K562 (cell line): ENCODE measurements around the gene HDAC2. TPM values are rescaled to one million over a fixed set of nuclear protein-coding genes. Genes with fewer than 3 reads are reported as not detected.
"Not testable (repeated sequence)": the region's sequence is repeated elsewhere in the genome, so short reads cannot be mapped to it uniquely, and the experiment has no call there.

ENCODE experiments used
- ATAC-seq: fragments of 200-7000 bp; cut with Tn5 transposase; 3 replicates; pipeline ENCODE4 v1.9.1; 2020; ENCODE audit warnings: moderate library complexity
- BruUV-seq: library from RNA; stranded (reverse); fragments of 400-500 nt; replicated peaks from 2 replicates; lab custom pipeline; 2021; lab: Mats Ljungman, UMichigan
- CTCF ChIA-PET: fragments of 300-600 bp; formaldehyde crosslinking; extraction: SDS; loops from one replicate; lab custom pipeline; 2021; ENCODE audit warnings: low intra/inter-chr PET ratio; lab: Yijun Ruan, JAX
- POLR2A ChIA-PET: fragments of 300-600, 350-650 bp; sonication (Branson Sonifier 250); formaldehyde crosslinking; extraction: SDS; loops from one replicate; lab custom pipeline; 2021; ENCODE audit warnings: antibody characterized with exemption, inconsistent platforms; lab: Yijun Ruan, JAX
- DNase-seq, 4 experiments: peaks; one replicate each; pipeline versions ENCODE4 v3.0.0 to v3.0.0-alpha.2; 2011 to 2018; ENCODE audit warnings: low spot score in 3 of 4, mixed read lengths in 3 of 4; ENCODE audit errors: extremely low read depth in 1 of 4
- FAIRE-seq: peaks from 2 replicates; lab custom pipeline; 2011; peaks lifted over from hg19 to GRCh38; lab: Jason Lieb, UNC
- H2AFZ ChIP-seq: 2 replicates; pipeline ENCODE4 v1.6.0; 2011; ENCODE audit warnings: low read depth, low read length, control low read depth, inconsistent platforms
- H3K27ac ChIP-seq: fragments of 200-600 bp; 3 replicates; pipeline ENCODE4 v1.8.0; 2011; ENCODE audit warnings: low read depth, mild to moderate bottlenecking, control low read depth, inconsistent platforms, low read length, moderate library complexity, mixed read lengths; ENCODE audit errors: extremely low read depth
- H3K27me3 ChIP-seq, 2 experiments: fragments of 300-600 bp in 1 of 2; 2 replicates in 1 of 2; 3 replicates in 1 of 2; pipeline versions ENCODE4 v1.6.0 to v1.8.0; 2011; ENCODE audit warnings: inconsistent platforms in 2 of 2, low read length in 2 of 2, mild to moderate bottlenecking in 1 of 2, mixed read lengths in 1 of 2, moderate library complexity in 1 of 2; ENCODE audit not compliant: control insufficient read depth in 2 of 2, insufficient read depth in 2 of 2
- H3K36me3 ChIP-seq: fragments of 300-600 bp; 3 replicates; pipeline ENCODE4 v1.8.0; 2011; ENCODE audit warnings: mild to moderate bottlenecking, low read length, inconsistent platforms; ENCODE audit not compliant: control insufficient read depth, insufficient read depth
- H3K4me1 ChIP-seq, 2 experiments: fragments of 200-600 bp in 1 of 2; replicated peaks in 1 of 2; 2 replicates in 1 of 2; 3 replicates in 1 of 2; pipeline versions ENCODE4 v1.5.1 to v1.8.0; 2011; ENCODE audit warnings: inconsistent platforms in 2 of 2, low read length in 2 of 2, mild to moderate bottlenecking in 1 of 2, mixed read lengths in 1 of 2, moderate library complexity in 1 of 2; ENCODE audit not compliant: control insufficient read depth in 2 of 2, insufficient read depth in 2 of 2
- H3K4me2 ChIP-seq: 2 replicates; pipeline ENCODE4 v1.6.1; 2011; ENCODE audit warnings: low read length, control low read depth, inconsistent platforms, mixed read lengths; ENCODE audit not compliant: insufficient read depth
- H3K4me3 ChIP-seq: fragments of 200-600 bp; sonication (generic), shearing (Covaris generic); 2 replicates; pipeline ENCODE4 v1.5.1; 2016; ENCODE audit warnings: control low read depth, inconsistent platforms
- H3K79me2 ChIP-seq: fragments of 200-600 bp; 3 replicates; pipeline ENCODE4 v1.8.0; 2011; ENCODE audit warnings: low read length, inconsistent platforms; ENCODE audit not compliant: control insufficient read depth, insufficient read depth
- H3K9ac ChIP-seq, 2 experiments: 2 replicates each; pipeline versions ENCODE4 v1.6.0 to v1.6.1; 2011; ENCODE audit warnings: low read depth in 2 of 2, low read length in 2 of 2, control low read depth in 1 of 2, inconsistent platforms in 1 of 2, mild to moderate bottlenecking in 1 of 2, mixed read lengths in 1 of 2; ENCODE audit not compliant: insufficient read depth in 1 of 2
- H3K9me1 ChIP-seq: one replicate; pipeline ENCODE4 v1.6.0; 2011; ENCODE audit warnings: inconsistent platforms, mild to moderate bottlenecking, low read length, moderate library complexity; ENCODE audit not compliant: control insufficient read depth, insufficient read depth
- H3K9me3 ChIP-seq: replicated peaks from 2 replicates; pipeline ENCODE4 v1.5.1; 2011; ENCODE audit warnings: low read depth, low read length, inconsistent platforms; ENCODE audit not compliant: control insufficient read depth, insufficient read depth
- H4K20me1 ChIP-seq: replicated peaks from 2 replicates; pipeline ENCODE4 v1.6.1; 2011; ENCODE audit warnings: low read length, inconsistent platforms, mixed read lengths; ENCODE audit not compliant: control insufficient read depth, insufficient read depth
- WGBS: fragments of 100-300 bp; shearing (Covaris generic); methylation state at CpG from one replicate; pipeline ENCODE4 v1.1.6; 2016; ENCODE audit warnings: low coverage, mixed read lengths; ENCODE audit not compliant: insufficient coverage; ENCODE audit errors: missing lambda C conversion rate; 5-methylcytosine and 5-hydroxymethylcytosine counted together
- in situ Hi-C: fragments of 300-500 bp; cut with MboI; formaldehyde crosslinking; loops from 4 replicates; pipeline ENCODE4 v1.15.0; 2018; ENCODE audit warnings: inconsistent platforms, mixed read lengths
- intact Hi-C: fragments of 100-400 bp; cut with micrococcal nuclease; formaldehyde crosslinking; loops from 2 replicates; pipeline ENCODE4 v1.14.2; 2022
- polyA plus RNA-seq, 8 experiments: library from polyadenylated mRNA; depleted of rRNA in 4 of 8; stranded (reverse) in 5 of 8; unstranded in 3 of 8; fragments of >200 nt; fragmentation: Nextera tagmentation in 2 of 8; fragmentation: Illumina TruSeq in 1 of 8; extraction: Ambion mirVana in 2 of 8; extraction: Trizol in 1 of 8; gene quantifications; 2 replicates each; pipeline versions ENCODE4 v1.2.1 to v1.2.3, GENCODE V29; 2011 to 2014; ENCODE audit warnings: inconsistent platforms in 1 of 8, missing spikeins in 1 of 8
- total RNA-seq, 7 experiments: library from RNA; depleted of rRNA in 6 of 7; stranded (reverse); fragments of >200 nt in 6 of 7; fragmentation: Illumina TruSeq in 2 of 7; extraction: Trizol in 2 of 7; gene quantifications; 2 replicates each; pipeline versions ENCODE4 v1.2.1 to v1.2.3, GENCODE V29; 2011 to 2021; ENCODE audit warnings: low replicate concordance in 1 of 7

HDAC2 gene
- total and polyA plus RNA-seq, 9 of the 15 experiments (the other 6 are each of a cell fraction or from before 2014, with no cell fraction given), result 67.0 to 277 (median 151) TPM

DNA sequence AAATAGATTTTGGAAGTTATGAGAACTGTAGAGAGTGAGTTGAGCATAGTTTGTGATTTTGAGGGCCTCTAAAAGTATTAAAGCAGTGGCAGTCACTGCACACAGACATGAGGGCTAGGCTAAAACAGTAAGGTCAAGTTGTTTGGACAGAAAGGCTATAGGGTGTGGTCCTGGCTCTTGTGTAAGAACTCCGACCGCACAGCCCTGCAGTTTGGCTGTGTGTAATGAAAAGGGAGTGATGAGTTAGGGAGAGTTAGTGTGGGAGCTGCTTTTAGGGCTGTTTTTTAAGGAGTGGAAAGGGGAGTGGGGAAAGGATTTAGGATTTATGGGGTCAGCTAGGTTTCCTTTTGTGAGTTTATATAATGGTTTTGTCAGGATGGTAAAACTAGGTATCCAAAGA, 43.2 kb upstream of the HDAC2 start:
- H3K9me1 ChIP-seq, H3K9me3 ChIP-seq, H3K4me3 ChIP-seq, H3K4me2 ChIP-seq, FAIRE-seq, H3K9ac ChIP-seq, CTCF ChIA-PET, POLR2A ChIA-PET, H2AFZ ChIP-seq, H3K4me1 ChIP-seq, H3K36me3 ChIP-seq, H3K27ac ChIP-seq, in situ Hi-C loops, H3K79me2 ChIP-seq, H4K20me1 ChIP-seq, BruUV-seq, intact Hi-C loops, DNase-seq, ATAC-seq: not testable (repeated sequence)
- 0% methylated on average over 2 of the region's 2 CpGs for WGBS
- H3K27me3 ChIP-seq, result peaks cover 4 to 10% of the 10 kb centered on the region in 2 experiments; a peak in 3 of 5 replicates

DNA sequence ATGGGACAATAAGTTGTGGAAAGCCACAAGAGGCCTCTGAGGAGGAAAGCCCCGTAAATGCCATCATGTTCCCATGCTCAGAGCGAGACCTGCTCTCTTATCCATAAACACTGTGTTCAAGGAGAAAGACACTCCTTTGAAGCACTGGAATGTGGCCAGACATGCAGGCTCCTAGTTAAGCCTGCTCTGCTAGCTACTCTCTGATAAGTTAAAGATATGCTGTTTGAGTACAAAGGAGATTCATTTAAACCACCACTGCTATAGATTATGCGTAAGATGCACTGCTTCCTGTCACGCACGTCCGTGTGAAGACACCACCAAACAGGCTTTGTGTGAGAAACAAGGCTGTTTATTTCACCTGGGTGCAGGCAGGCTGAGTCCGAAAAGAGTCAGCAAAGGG, 40.5 kb upstream of the HDAC2 start:
- H3K4me2 ChIP-seq, H3K4me3 ChIP-seq, H3K36me3 ChIP-seq, H3K9ac ChIP-seq, H3K27ac ChIP-seq, FAIRE-seq, intact Hi-C loops, in situ Hi-C loops, H4K20me1 ChIP-seq, BruUV-seq, ATAC-seq, H3K4me1 ChIP-seq, CTCF ChIA-PET, H3K79me2 ChIP-seq, H3K9me1 ChIP-seq, H2AFZ ChIP-seq, H3K27me3 ChIP-seq, DNase-seq, POLR2A ChIA-PET, H3K9me3 ChIP-seq: not testable (repeated sequence)
- WGBS, result 2% methylated on average over 7 of the region's 7 CpGs
